ENCODE results near the gene SAMD13. TPM values are rescaled to one million over a fixed set of nuclear protein-coding genes. Genes with fewer than 3 reads are reported as not detected.

The SAMD13 gene
- total and polyA plus RNA-seq, 2 of the 8 experiments (the other 6 are each of a cell fraction or from before 2014, with no cell fraction given) = 0.86 to 2.3 TPM

DNA sequence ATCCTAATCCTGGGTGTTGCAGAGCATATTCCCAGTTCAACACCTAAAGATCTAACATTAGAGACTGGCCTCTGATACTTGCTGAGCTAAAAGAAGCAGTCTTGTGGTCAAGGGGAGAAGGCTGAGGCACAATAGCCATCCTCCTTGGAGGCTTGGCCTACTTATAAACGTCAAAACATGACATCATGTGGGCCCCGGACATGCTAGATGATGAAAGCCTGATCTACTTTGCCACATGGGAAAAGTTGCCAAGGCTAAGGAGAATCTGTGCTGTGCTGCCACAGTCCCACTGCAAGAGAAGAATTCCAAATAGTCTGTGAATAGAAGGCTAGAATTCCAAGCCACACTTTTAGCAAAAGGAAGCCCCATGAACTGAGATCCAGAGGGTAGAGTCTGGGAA, 43.9 kb upstream of the SAMD13 start (continued):
- TF ChIP-seq EP300 (IDR thresholded peaks at IDR 0.05; ENCODE audit: borderline replicate concordance in 1 of 2, low read depth in 2 of 2, low read length in 2 of 2) (no peak), RNF2 (IDR thresholded peaks at IDR 0.05; ENCODE audit: borderline replicate concordance, low read depth, low read length, missing control alignments, poor library complexity, severe bottlenecking) (no peak), FOSL1 (IDR thresholded peaks at IDR 0.05; ENCODE audit: insufficient read depth, low read depth, low read length) (no peak), TCF12 (IDR thresholded peaks at IDR 0.05; ENCODE audit: low read depth, low read length) (no peak), BACH1 (IDR thresholded peaks at IDR 0.05; ENCODE audit: low read length) (no peak), HDAC2 (IDR thresholded peaks at IDR 0.05; ENCODE audit: borderline replicate concordance in 1 of 2, low read depth in 2 of 2, low read length in 2 of 2) (no peak)
- TF ChIP-seq, protein P1, sequence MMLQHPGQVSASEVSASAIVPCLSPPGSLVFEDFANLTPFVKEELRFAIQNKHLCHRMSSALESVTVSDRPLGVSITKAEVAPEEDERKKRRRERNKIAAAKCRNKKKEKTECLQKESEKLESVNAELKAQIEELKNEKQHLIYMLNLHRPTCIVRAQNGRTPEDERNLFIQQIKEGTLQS (IDR thresholded peaks at IDR 0.05; ENCODE audit: insufficient read depth, low read depth, low read length) = no peak
